Naive thymus-derived CD8-positive, alpha-beta T cell (primary cell): ENCODE data around the gene KIF1C. TPM values are rescaled to one million over a fixed set of nuclear protein-coding genes. Genes with fewer than 3 reads are reported as not detected.
A peak's percentile ranks its signal among the peaks of the same experiment; 100 is the strongest.

Experiments used
- ATAC-seq, 2 donors: fragments of 150-1000 bp; cut with Tn5 transposase in 1 of 2; sonication (Bioruptor Pico), chemical (Tn5 transposase) in 1 of 2; 1 replicate in 1 of 2; 2 replicates in 1 of 2; pipeline ENCODE4 v1.10.0; 2021; ENCODE audit warnings: mild to moderate bottlenecking in 2 of 2, moderate library complexity in 2 of 2
- POLR2A ChIA-PET: fragments of 350-600 bp; sonication (Branson Sonifier 250); formaldehyde crosslinking; loops from one replicate; lab custom pipeline; 2021; ENCODE audit warnings: antibody characterized with exemption; lab: Charles Lee
- DNase-seq, 10 donors: peaks; one replicate each; pipeline versions ENCODE4 v3.0.0 to v3.0.0-alpha.2; 2020 to 2022
- H3K27ac Mint-ChIP-seq, 10 donors: one replicate each; pipeline ENCODE4 v1.8.0; 2020 to 2022; ENCODE audit warnings: mild to moderate bottlenecking in 10 of 10, mixed read lengths in 10 of 10, moderate library complexity in 4 of 10, inconsistent platforms in 1 of 10
- H3K27me3 Mint-ChIP-seq, 5 donors: one replicate each; pipeline ENCODE4 v1.8.0; 2021 to 2022; ENCODE audit warnings: mixed read lengths in 5 of 5
- H3K36me3 Mint-ChIP-seq, 3 donors: one replicate each; pipeline ENCODE4 v1.8.0; 2020 to 2022; ENCODE audit warnings: mixed read lengths in 3 of 3, mild to moderate bottlenecking in 2 of 3, inconsistent platforms in 1 of 3
- H3K4me1 Mint-ChIP-seq, 4 donors: one replicate each; pipeline ENCODE4 v1.8.0; 2021 to 2022; ENCODE audit warnings: mixed read lengths in 4 of 4
- H3K4me3 Mint-ChIP-seq, 10 donors: one replicate each; pipeline ENCODE4 v1.8.0; 2020 to 2022; ENCODE audit warnings: mild to moderate bottlenecking in 10 of 10, mixed read lengths in 10 of 10, moderate library complexity in 6 of 10, inconsistent platforms in 1 of 10
- H3K9me3 Mint-ChIP-seq, 9 donors: one replicate each; pipeline ENCODE4 v1.8.0; 2020 to 2022; ENCODE audit warnings: mixed read lengths in 9 of 9, mild to moderate bottlenecking in 3 of 9, inconsistent platforms in 1 of 9, moderate library complexity in 1 of 9
- polyA plus RNA-seq, 3 donors: library from polyadenylated mRNA; unstranded; fragments of 300-500 nt; fragmentation: Illumina TruSeq; gene quantifications; one replicate each; pipeline ENCODE4 v1.2.3, GENCODE V29; 2021
- total RNA-seq, 8 experiments: library from RNA in 2 of 8; stranded (reverse) in 2 of 8; gene quantifications; one replicate each; pipeline ENCODE4 v1.2.3 and lab custom pipeline; 2021 to 2026

The KIF1C gene
- total and polyA plus RNA-seq, 5 experiments from 2014 or later = 2.6 to 21.1 (median 3.0) TPM

DNA sequence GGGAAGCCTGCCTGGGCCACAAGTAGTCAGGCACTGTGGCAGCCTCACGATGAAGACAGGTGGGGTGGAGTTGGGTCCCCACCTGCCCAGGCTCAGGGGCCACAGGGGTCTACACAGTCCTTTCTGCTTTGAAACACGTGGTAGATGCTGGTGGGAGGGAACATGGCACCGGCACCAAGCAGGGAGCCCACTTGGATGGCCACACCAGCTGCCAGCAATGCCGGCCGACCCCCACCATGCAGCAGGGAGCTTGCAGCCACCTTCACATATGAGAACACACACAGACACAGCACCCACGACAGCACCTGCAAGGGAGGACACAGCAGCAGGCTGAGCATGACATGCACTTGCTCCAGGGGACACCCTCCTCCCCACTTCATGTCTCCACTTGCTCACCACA, 35.1 kb downstream of the KIF1C start:
- Mint-ChIP-seq H3K9me3 (no peaks in the 10 kb centered on the region), H3K36me3 (no peaks in the 10 kb centered on the region), H3K4me3 (no peak overlapping the region), H3K27ac (peak overlapping the region in 1 of 10 donors; percentile 15), H3K27me3 (peaks cover 0 to 20% (median 4%) of the 10 kb centered on the region in 5 donors), H3K4me1 (peaks cover 5 to 21% (median 17%) of the 10 kb centered on the region in 4 donors)
- ATAC-seq (no peak), DNase-seq (no peak)
- POLR2A ChIA-PET = interaction anchor here (0.7 kb wide), 1 partner anchor 17 kb away, joined by 8 read pairs; no protein-coding TSS in a partner anchor

DNA sequence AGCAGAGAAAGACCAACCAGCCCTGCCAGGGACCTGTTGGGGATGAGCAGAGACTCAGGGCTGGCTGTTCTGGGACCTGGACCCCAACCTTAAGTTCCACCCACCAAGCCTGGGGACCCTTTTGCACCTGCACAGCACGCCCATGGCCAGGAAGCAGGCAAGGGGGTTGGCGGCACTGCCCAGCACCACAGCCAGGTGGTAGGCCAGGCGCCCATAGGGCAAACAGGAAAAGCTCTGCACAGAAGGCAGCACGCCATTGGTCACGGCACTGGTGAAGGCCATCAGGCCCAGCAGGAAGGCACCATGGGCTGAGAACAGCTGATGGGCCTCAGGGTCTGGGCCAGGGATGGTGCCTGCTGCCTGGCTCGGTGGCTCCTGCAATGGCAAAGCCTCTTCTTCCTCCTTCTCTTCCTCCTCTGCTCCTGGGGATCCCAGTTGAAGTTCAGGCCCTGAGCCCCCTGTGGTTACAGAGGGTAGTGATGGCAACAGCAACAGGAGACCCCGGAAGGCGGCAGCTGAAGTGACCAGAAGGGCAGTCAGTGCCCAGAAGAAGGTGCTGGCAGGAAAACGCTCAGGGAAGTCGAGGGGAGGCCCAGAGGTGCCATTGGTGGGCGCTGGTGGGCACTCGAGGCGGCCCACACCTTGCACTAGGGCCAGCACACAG, 35.7 kb downstream of the KIF1C start:
- POLR2A ChIA-PET = interaction anchor here (0.7 to 1.3 kb wide), 3 partner anchors 16 to 132 kb away, joined by 3 to 8 read pairs (median 3); no protein-coding TSS in a partner anchor
- H3K27me3 Mint-ChIP-seq = peaks cover 0 to 20% (median 4%) of the 10 kb centered on the region in 5 donors

DNA sequence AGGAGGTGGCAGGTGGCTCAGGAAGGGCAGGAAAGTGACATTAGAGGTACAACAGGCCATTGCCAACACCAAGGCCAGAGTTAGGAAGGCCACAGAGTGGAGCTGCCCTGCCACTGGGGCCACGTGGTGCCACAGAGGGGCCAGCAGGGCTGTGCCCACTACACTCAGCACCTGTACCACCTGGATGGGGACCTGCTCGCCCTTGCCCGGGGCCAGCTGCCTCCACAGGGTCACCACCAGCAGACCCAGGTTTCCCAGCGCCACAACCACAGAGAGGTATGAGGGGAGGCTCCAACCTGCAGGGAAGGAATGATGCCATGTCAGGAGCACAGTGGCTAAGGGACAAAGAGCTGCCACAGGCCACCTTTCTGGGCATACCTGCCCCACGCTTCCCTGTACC, 36.3 kb downstream of the KIF1C start:
- H3K4me3 Mint-ChIP-seq = no peak overlapping the region
- ATAC-seq (no peak), DNase-seq (no peak)
- H3K27ac Mint-ChIP-seq = no peak overlapping the region
- peaks cover 0 to 20% (median 4%) of the 10 kb centered on the region in 5 donors for H3K27me3 Mint-ChIP-seq
- peaks cover 5 to 21% (median 16%) of the 10 kb centered on the region in 4 donors for H3K4me1 Mint-ChIP-seq
- no peaks in the 10 kb centered on the region for H3K9me3 Mint-ChIP-seq
- no peaks in the 10 kb centered on the region for H3K36me3 Mint-ChIP-seq
- POLR2A ChIA-PET = interaction anchor here (0.5 to 1.3 kb wide), 4 partner anchors 15 to 132 kb away, joined by 3 to 5 read pairs (median 3); no protein-coding TSS in a partner anchor

More for the DNA sequence above, 35.7 kb downstream of the KIF1C start:
- Mint-ChIP-seq H3K36me3 (no peaks in the 10 kb centered on the region), H3K9me3 (no peaks in the 10 kb centered on the region), H3K27ac (peak overlapping the region in 1 of 10 donors; percentile 3), H3K4me3 (no peak overlapping the region), H3K4me1 (peaks cover 5 to 21% (median 16%) of the 10 kb centered on the region in 4 donors)
- no peak for DNase-seq
- ATAC-seq = no peak

- Mint-ChIP-seq H3K9me3 (no peaks in the 10 kb centered on the region), H3K4me1 (peaks cover 5 to 21% (median 16%) of the 10 kb centered on the region in 4 donors), H3K36me3 (no peaks in the 10 kb centered on the region), H3K27ac (peak overlapping the region in 2 of 10 donors; percentile 5 to 38), H3K27me3 (peaks cover 0 to 20% (median 4%) of the 10 kb centered on the region in 5 donors), H3K4me3 (no peak overlapping the region)
- POLR2A ChIA-PET = interaction anchor here (0.5 to 2.0 kb wide), 5 partner anchors 11 to 133 kb away, joined by 3 to 8 read pairs (median 5); no protein-coding TSS in a partner anchor
- DNase-seq (no peak), ATAC-seq (no peak)
Measured at GRCh38 chr17:5034651-5035050, 36.9 kb downstream of the KIF1C start.

GRCh38 chr17:5035315-5035714, 37.6 kb downstream of the KIF1C start, which contains the start of gene SLC52A1:
Gene SLC52A1 (minus strand): TSS chr17:5035426. CDS start chr17:5034606, 820 bp downstream.
- ATAC-seq = peak in 1 of 2 donors; percentile 17
- Mint-ChIP-seq H3K4me3 (no peak within 1 kb of the TSS), H3K27me3 (peaks cover 0 to 20% (median 4%) of the 10 kb centered on the region in 5 donors), H3K9me3 (no peaks in the 10 kb centered on the region), H3K36me3 (no peaks in the 10 kb centered on the region), H3K4me1 (peaks cover 7 to 22% (median 16%) of the 10 kb centered on the region in 4 donors), H3K27ac (peak within 1 kb of the TSS in 3 of 10 donors; percentile 5 to 38 (median 29))
- POLR2A ChIA-PET = interaction anchor here (0.6 to 2.0 kb wide), 6 partner anchors 11 to 38 kb away, joined by 3 to 8 read pairs (median 4); partner anchors contain the start of gene INCA1
- peak in 1 of 10 donors; percentile 53 for DNase-seq

GRCh38 chr17:5042157-5043022, 44.6 kb downstream of the KIF1C start:
- peak overlapping the region; percentile 72 to 89 (median 84) for H3K4me3 Mint-ChIP-seq
- H3K27me3 Mint-ChIP-seq = peaks cover 0 to 1% (median 0%) of the 10 kb centered on the region in 5 donors
- peaks cover 10 to 46% (median 36%) of the 10 kb centered on the region in 4 donors for H3K4me1 Mint-ChIP-seq
- H3K9me3 Mint-ChIP-seq = no peaks in the 10 kb centered on the region
- no peaks in the 10 kb centered on the region for H3K36me3 Mint-ChIP-seq
- DNase-seq (peak in 3 of 10 donors; percentile 18 to 53 (median 21)), ATAC-seq (peak; percentile 57 to 62)
- POLR2A ChIA-PET = interaction anchor here (0.6 to 1.3 kb wide), 2 partner anchors 12 to 444 kb away, joined by 4 to 5 read pairs; partner anchors contain the start of genes DERL2 and MIS12
- peak overlapping the region; percentile 82 to 94 (median 92) for H3K27ac Mint-ChIP-seq

DNA sequence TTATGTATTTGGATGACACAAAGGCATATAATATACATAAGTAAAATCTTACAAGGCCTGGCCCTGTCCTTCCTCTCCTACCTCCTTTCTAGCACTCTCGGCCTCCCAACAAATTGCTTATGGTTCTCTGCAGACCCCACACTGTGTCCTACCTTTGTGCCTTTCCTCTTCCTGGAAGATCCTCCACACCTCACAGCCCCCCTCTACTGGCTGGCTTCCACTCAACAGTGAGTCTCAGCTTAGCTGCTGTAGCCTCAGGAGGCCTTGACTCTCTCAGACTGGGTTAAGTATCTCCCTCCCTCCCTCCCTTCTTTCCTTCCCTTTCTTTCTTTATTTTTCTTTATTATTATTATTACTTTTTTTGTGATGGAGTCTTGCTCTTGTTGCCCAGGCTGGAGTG, 45.8 kb downstream of the KIF1C start:
- Mint-ChIP-seq H3K4me3 (peak overlapping the region in 7 of 10 donors; percentile 5 to 87 (median 37)), H3K27me3 (no peaks in the 10 kb centered on the region), H3K36me3 (no peaks in the 10 kb centered on the region), H3K27ac (peak overlapping the region in 3 of 10 donors; percentile 54 to 72 (median 69)), H3K9me3 (no peaks in the 10 kb centered on the region), H3K4me1 (peaks cover 12 to 57% (median 44%) of the 10 kb centered on the region in 4 donors)
- no peak for ATAC-seq
- POLR2A ChIA-PET = interaction anchor here (0.7 kb wide), 1 partner anchor 34 kb away, joined by 4 read pairs; no protein-coding TSS in a partner anchor
- DNase-seq = no peak

- Mint-ChIP-seq H3K27me3 (no peaks in the 10 kb centered on the region), H3K4me1 (peaks cover 17 to 68% (median 51%) of the 10 kb centered on the region in 4 donors), H3K4me3 (peak overlapping the region in 2 of 10 donors; percentile 22 to 33), H3K36me3 (no peaks in the 10 kb centered on the region), H3K9me3 (no peaks in the 10 kb centered on the region), H3K27ac (peak overlapping the region in 5 of 10 donors; percentile 41 to 70 (median 54))
- ATAC-seq (no peak), DNase-seq (no peak)
- POLR2A ChIA-PET = no interaction called here
Measured at GRCh38 chr17:5044630-5045029, 46.9 kb downstream of the KIF1C start.

- Mint-ChIP-seq H3K9me3 (no peaks in the 10 kb centered on the region), H3K4me3 (peak overlapping the region in 4 of 10 donors; percentile 26 to 64 (median 27)), H3K27ac (peak overlapping the region in 7 of 10 donors; percentile 21 to 90 (median 48)), H3K27me3 (no peaks in the 10 kb centered on the region), H3K36me3 (no peaks in the 10 kb centered on the region), H3K4me1 (peaks cover 18 to 71% (median 57%) of the 10 kb centered on the region in 4 donors)
- POLR2A ChIA-PET = interaction anchor here (0.6 to 1.6 kb wide), 6 partner anchors 9 to 103 kb away, joined by 3 to 8 read pairs (median 5); partner anchors contain the start of gene SLC52A1
- no peak for ATAC-seq
- no peak for DNase-seq
Measured at GRCh38 chr17:5045496-5045895, 47.7 kb downstream of the KIF1C start.

- Mint-ChIP-seq H3K4me3 (peak overlapping the region in 2 of 10 donors; percentile 6 to 14), H3K9me3 (no peaks in the 10 kb centered on the region), H3K27me3 (no peaks in the 10 kb centered on the region), H3K36me3 (no peaks in the 10 kb centered on the region), H3K4me1 (peaks cover 15 to 62% (median 50%) of the 10 kb centered on the region in 4 donors), H3K27ac (peak overlapping the region in 9 of 10 donors; percentile 6 to 93 (median 65))
- DNase-seq = no peak
- POLR2A ChIA-PET = interaction anchor here (0.6 kb wide), 1 partner anchor 51 kb away, joined by 5 read pairs; no protein-coding TSS in a partner anchor
- ATAC-seq = no peak
Measured at GRCh38 chr17:5047446-5047845, 49.7 kb downstream of the KIF1C start.

DNA sequence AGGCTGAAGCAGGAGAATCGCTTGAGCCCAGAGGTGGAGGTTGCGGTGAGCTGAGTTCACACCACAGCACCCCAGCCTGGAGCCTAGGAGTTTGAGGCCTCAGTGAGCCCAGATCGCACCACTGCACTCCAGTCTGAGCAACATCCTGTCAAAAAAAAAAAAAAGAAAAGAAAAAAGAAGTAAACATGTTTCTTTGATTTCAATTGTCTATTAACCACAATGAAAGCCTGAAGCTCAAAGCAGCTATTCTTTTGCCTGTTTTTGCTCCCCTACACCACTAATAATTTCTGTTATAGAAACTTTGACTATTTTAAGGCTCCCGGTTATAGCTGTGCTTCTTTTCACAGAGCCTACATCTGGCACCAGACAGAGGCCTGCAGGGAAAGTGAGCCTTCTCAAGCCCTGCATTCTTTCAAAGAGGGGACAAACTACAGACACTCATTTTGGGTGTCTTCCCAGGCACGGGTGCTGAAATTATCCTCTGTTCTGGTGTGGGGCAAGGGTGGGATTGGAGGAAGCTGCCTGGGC, 51.6 kb downstream of the KIF1C start:
- Mint-ChIP-seq H3K9me3 (no peaks in the 10 kb centered on the region), H3K4me3 (peak overlapping the region in 9 of 10 donors; percentile 20 to 67 (median 60)), H3K27ac (peak overlapping the region; percentile 79 to 98 (median 92)), H3K4me1 (peaks cover 12 to 48% (median 39%) of the 10 kb centered on the region in 4 donors), H3K27me3 (no peaks in the 10 kb centered on the region), H3K36me3 (no peaks in the 10 kb centered on the region)
- DNase-seq (peak; percentile 28 to 79 (median 64)), ATAC-seq (peak; percentile 96 to 99)
- POLR2A ChIA-PET = interaction anchor here (0.6 to 2.2 kb wide), 20 partner anchors 12 to 616 kb away, joined by 3 to 8 read pairs (median 4); partner anchors contain the start of genes ARRB2, INCA1, KIF1C and PFN1
